Measurements from ENCODE around the gene PGAM5.
A peak's percentile ranks its signal among the peaks of the same experiment; 100 is the strongest.

The PGAM5 gene

GRCh38 chr12:132720606-132721345 is 10.1 kb downstream of the PGAM5 start:
- no peak for DNase-seq (ENCODE audit: low read depth, low spot score)

- DNase-seq (ENCODE audit: low read depth, low spot score): peak; percentile 61
Measured at GRCh38 chr12:132723015-132723763, 12.5 kb downstream of the PGAM5 start.

DNA sequence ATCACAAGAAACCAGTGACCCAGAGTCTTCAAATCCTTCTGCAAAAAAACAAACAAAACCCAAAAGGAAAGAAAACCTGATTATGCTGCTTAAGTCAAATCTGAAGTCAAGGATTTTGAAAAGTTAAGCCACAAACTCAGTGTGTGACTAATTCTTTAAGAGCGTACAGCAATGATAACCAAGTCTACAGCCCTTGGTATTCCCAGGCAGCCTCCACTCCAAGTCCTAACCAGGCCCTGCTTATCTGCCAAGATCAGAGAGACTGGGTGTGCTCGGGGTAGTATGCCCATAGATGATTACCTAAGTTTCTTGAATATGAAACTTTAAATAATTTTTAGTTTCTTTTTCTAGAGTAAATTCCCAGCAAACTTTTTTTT is 13.1 kb downstream of the PGAM5 start:
- peak; percentile 67 for DNase-seq (ENCODE audit: low read depth, low spot score)

GRCh38 chr12:132724506-132725241 is 14.0 kb downstream of the PGAM5 start:
- DNase-seq (ENCODE audit: low read depth, low spot score): no peak

- DNase-seq (ENCODE audit: low read depth, low spot score): no peak
Measured at GRCh38 chr12:132726386-132726785, 15.7 kb downstream of the PGAM5 start.

DNA sequence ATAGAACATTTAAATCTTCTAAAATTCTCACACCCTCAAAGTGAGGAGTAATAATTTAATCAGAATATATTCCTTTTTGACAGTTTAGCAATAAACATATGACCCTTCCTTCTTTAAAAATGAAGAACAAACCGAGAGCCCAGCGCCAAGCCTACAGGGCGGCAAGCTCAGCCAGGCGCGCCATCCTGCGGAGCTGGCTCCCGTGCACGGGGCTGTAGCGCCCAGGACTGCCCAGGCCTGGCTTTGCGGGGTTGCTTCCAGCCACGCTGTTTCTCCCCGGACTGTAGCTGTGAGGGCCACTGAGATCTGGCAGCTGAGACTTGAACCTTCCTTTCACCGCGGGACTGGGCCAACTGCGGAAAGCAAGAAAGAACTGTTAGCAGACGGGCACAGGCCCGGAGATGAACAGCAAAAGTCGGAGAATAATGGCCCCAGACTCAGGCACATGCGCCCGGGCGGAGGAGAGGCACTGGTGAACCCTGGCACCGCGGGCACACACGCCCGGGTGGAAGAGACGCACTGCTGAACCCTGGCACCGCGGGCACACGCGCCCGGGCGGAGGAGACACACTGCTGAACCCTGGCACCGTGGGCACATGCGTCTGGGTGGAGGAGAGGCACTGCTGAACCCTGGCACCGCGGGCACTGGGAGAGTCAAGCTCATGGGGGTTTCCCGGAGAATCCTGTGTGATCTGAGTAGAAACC is 16.6 kb downstream of the PGAM5 start:
- no peak for DNase-seq (ENCODE audit: low read depth, low spot score)

DNA sequence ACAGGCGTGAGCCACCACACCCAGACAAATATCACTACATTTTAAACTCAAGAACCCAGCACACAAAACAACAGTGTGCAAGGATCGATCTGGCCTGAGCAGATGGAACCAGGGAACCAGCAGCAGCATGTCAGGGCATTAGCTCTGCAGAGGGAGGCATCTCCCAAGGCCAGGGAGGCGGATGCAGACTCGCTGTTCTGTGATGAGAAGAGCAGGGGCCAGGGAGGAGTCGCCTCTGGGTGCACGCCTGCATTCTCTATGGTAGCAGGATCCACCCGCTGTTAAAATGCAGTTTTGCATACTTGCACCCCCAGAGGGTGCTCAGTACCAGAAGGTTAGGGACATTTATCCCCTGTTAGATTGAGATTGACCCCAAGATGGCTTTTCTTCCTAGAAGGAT is 17.9 kb downstream of the PGAM5 start:
- DNase-seq (ENCODE audit: low read depth, low spot score): no peak

- no peak for DNase-seq (ENCODE audit: low read depth, low spot score)
Measured at GRCh38 chr12:132729541-132730320, 19.1 kb downstream of the PGAM5 start.

DNA sequence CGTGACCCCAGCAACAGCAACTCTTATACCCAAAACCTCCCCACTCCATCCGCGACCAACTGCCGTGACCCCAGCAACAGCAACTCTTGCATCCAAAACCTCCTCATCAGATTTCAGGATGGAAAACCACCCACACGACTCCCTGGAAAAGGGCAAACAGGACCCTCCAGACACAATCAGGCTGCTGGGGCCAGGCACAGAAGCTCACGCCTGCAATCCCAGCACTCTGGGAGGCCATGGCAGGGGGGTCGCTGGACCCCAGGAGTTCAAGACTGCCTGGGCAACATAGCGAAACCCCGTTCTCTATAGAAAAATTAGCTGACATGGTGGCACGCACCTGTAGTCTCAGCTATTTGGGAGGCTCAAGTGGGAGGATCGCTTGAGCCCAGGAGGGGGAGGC is 19.7 kb downstream of the PGAM5 start:
- DNase-seq (ENCODE audit: low read depth, low spot score): no peak

GRCh38 chr12:132731574-132731973 is 20.9 kb downstream of the PGAM5 start:
- no peak for DNase-seq (ENCODE audit: low read depth, low spot score)

DNA sequence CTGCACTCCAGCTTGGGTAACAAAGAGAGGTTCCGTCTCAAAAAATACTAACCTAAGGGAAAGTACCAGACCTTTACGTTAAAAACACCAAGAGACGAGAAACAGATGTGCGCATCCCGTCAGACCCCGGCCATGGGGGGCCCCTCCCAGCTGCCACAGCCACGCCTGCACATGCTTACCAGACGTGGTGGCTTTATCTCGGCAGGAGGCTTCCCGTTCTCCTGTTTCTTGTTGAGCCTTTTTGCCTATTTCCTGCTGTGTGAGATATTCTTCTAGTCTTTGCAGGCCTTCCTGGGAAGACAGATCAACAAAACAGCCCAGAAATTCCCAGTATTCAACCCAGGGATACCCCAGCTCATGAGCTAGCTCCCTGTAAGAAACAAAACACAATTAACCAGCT is 23.6 kb downstream of the PGAM5 start:
- DNase-seq (ENCODE audit: low read depth, low spot score): no peak

GRCh38 chr12:132735496-132735895 is 24.9 kb downstream of the PGAM5 start:
- DNase-seq (ENCODE audit: low read depth, low spot score): no peak

DNA sequence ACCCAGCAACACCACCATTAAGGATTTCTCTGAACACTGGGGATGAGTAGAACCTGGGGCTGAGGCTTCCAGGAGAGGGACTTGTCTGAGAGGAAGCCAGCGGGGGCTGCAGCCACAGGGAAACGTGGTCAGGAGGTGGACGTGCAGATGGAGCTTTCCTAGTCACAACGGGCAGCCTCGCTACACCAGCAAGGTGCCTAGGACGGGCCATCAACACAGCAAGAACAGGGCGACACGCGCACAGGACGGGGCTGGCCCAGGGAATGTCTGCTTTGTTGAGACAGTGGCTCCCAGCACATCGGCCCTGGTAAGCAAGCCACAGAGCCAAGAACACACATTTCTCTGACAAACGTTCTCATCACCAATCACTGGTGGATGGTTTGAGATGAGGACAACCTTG is 25.7 kb downstream of the PGAM5 start:
- no peak for DNase-seq (ENCODE audit: low read depth, low spot score)

DNA sequence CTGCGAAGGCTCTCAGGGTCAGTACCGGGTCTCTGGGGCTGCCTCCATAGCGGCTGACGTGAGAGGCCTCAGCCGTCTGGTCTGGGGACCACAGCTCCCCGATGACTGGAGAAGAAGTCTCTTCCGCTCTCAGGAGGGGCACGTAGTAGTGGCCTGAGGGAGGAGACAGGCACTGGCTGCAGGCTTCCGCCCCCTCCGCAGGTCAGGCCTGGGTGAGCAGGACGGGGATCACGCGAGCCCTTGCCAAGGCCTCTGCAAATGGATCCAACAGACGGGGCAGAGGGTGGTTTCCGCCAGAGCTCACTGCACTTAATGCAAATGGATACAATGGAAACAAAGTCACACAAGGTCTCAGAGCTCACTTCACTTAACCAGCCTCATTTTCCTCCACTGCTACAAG is 26.3 kb downstream of the PGAM5 start:
- no peak for DNase-seq (ENCODE audit: low read depth, low spot score)

DNA sequence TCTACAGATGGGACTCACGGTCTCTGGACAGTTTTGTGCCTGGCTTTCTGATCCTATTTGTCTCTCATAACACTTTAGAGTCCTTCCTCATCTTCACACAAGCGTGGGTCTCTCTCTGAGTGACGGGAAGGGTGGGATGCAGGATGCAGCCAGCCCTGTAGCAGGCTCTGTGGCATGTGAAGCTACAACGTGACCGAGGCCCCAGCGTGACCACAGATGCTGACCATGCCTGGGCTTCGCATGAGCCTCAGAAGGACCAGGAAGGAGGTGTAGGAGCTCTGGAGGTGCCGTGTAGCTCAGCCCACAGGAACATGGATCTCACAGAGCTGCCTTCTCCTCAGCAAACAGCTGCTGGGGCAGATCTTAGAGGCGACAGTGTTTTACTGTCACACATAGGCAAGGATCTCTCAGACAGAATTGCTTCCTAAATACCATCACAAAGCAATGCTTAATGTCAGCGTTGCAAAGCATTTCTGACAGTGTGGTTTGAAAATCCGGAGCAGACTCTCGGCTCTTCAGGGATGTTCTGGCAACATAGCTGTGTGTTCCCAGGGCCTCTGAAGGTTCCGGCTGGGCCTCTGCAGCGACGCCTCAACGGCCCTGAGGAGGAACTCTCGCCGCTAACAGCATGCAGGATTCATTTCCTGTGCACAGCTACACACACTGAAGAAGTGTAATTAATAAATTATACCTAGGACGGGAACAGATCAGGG is 29.1 kb downstream of the PGAM5 start:
- DNase-seq (ENCODE audit: low read depth, low spot score): no peak

DNA sequence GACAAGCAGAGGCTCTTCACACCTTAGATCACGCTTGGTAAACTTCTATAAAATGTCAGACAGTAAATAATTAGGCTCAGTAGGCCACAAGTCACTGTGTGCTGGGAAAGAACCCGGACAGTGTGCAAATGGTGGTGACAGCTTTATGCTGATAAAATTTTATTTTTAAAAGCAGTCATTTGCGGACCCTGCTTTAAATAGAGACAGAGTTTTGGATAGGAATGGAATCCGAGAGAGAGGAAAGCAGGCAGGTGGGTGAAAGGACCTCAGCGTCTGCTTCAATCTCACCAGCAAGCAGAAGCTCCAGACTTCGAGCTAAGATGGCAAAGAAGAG is 29.6 kb downstream of the PGAM5 start:
- DNase-seq (ENCODE audit: low read depth, low spot score): no peak

DNA sequence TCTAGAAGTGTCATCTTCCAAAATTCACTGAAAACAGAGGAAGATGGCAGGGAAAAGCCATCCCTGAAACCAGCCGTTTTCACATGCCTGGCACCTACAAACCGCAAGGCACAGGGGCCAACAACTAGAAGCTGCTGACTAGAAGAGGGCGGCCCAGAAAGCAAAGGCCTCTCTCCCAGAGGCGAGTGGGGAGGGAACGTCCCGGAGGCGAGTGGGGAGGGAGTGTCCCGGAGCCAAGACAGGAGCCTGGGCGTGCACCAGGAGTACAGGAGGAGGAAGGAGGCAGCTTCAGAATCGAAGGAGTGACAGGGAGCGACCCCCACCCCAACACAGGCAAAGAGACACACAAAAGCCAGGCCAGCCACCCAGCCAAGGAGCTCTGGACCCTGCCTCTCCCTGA is 30.0 kb downstream of the PGAM5 start:
- DNase-seq (ENCODE audit: low read depth, low spot score): no peak

- DNase-seq (ENCODE audit: low read depth, low spot score): no peak
Measured at GRCh38 chr12:132741620-132742019, 31.0 kb downstream of the PGAM5 start.

- no peak for DNase-seq (ENCODE audit: low read depth, low spot score)
Measured at GRCh38 chr12:132743831-132744230, 33.2 kb downstream of the PGAM5 start.

GRCh38 chr12:132746613-132747012 is 36.0 kb downstream of the PGAM5 start:
- DNase-seq (ENCODE audit: low read depth, low spot score): no peak

- DNase-seq (ENCODE audit: low read depth, low spot score): no peak
Measured at GRCh38 chr12:132747395-132747794, 36.8 kb downstream of the PGAM5 start.
